Gastroesophageal sphincter (tissue), 3 donors: ENCODE measurements around the gene IL22RA2.

Experiments used
- CTCF ChIP-seq, 4 experiments: fragments of 200-600 bp in 2 of 4; fragments of 450-650 bp in 2 of 4; sonication (generic) in 1 of 4; IDR thresholded peaks; one replicate each; pipeline ENCODE4 v1.5.1; 2017 to 2019; ENCODE audit warnings: antibody characterized with exemption in 4 of 4, mild to moderate bottlenecking in 2 of 4, moderate library complexity in 2 of 4
- POLR2A ChIP-seq, 2 donors: fragments of 450-650 bp; IDR thresholded peaks; one replicate each; pipeline ENCODE4 v1.6.1; 2017; ENCODE audit warnings: antibody characterized with exemption in 2 of 2, mild to moderate bottlenecking in 2 of 2, moderate library complexity in 1 of 2

- TF ChIP-seq CTCF (IDR thresholded peaks at IDR 0.05) (no peak), POLR2A (IDR thresholded peaks at IDR 0.05) (no peak)
Observed at GRCh38 chr6:137193256-137194070, 20.0 kb upstream of the IL22RA2 start.
